Testis (tissue), 2 donors: ENCODE results near the gene TEP1.

ENCODE experiments used
- CTCF ChIP-seq, 3 experiments: fragments of 450-650 bp in 2 of 3; fragments of 200-600 bp in 1 of 3; sonication (generic) in 1 of 3; IDR thresholded peaks; one replicate each; pipeline ENCODE4 v1.5.1; 2016 to 2019; ENCODE audit warnings: antibody characterized with exemption in 3 of 3, mild to moderate bottlenecking in 2 of 3, moderate library complexity in 1 of 3
- POLR2A ChIP-seq: fragments of 450-650 bp; IDR thresholded peaks from one replicate; pipeline ENCODE4 v1.6.1; 2017; ENCODE audit warnings: antibody characterized with exemption, mild to moderate bottlenecking, moderate library complexity

GRCh38 chr14:20384321-20384720, 29.0 kb downstream of the TEP1 start:
- TF ChIP-seq CTCF (IDR thresholded peaks at IDR 0.05) (no peak), POLR2A (no peak)
